ENCODE results near the gene TRNP1.

- TF ChIP-seq CTCF (IDR thresholded peaks at IDR 0.05): no peak
- no peak for TF ChIP-seq POLR2A (IDR thresholded peaks at IDR 0.05)
- no peak for TF ChIP-seq POLR2AphosphoS5 (IDR thresholded peaks at IDR 0.05; ENCODE audit: insufficient read depth in 1 of 2, low read depth in 1 of 2)
These were observed 12.2 kb upstream of the TRNP1 start for GRCh38 chr1:26981146-26981846.
